Esophagus squamous epithelium (tissue), 4 donors: ENCODE results near the gene SZRD1.

Source experiments
- CTCF ChIP-seq, 6 experiments: fragments of 450-650 bp in 4 of 6; fragments of 200-600 bp in 2 of 6; sonication (generic) in 2 of 6; IDR thresholded peaks; one replicate each; pipeline ENCODE4 v1.5.1; 2016 to 2019; ENCODE audit warnings: antibody characterized with exemption in 6 of 6, mild to moderate bottlenecking in 4 of 6, moderate library complexity in 4 of 6
- POLR2A ChIP-seq, 4 donors: fragments of 450-650 bp; IDR thresholded peaks; one replicate each; pipeline ENCODE4 v1.6.1; 2017; ENCODE audit warnings: antibody characterized with exemption in 4 of 4, mild to moderate bottlenecking in 4 of 4, moderate library complexity in 3 of 4

GRCh38 chr1:16351994-16352841 is 14.8 kb upstream of the SZRD1 start, which contains the start of gene FBXO42:
- TF ChIP-seq CTCF (IDR thresholded peaks at IDR 0.05), result peak in 5 of 6 experiments; percentile 28 to 67 (median 51)
- TF ChIP-seq POLR2A (IDR thresholded peaks at IDR 0.05), result peak in 3 of 4 donors; percentile 82 to 97 (median 89)
